Activated naive CD8-positive, alpha-beta T cell treated with anti-CD3 and anti-CD28 coated beads for 36 hours (primary cell): Measurements from ENCODE around the gene DOCK1. TPM values are rescaled to one million over a fixed set of nuclear protein-coding genes. Genes with fewer than 3 reads are reported as not detected.

Experiments used
- DNase-seq: peaks from one replicate; pipeline ENCODE4 v3.0.0; 2021
- H3K27ac Mint-ChIP-seq: one replicate; pipeline ENCODE4 v1.8.0; 2022; ENCODE audit warnings: mild to moderate bottlenecking, moderate library complexity, mixed read lengths
- H3K27me3 Mint-ChIP-seq: one replicate; pipeline ENCODE4 v1.8.0; 2022; ENCODE audit warnings: mild to moderate bottlenecking, mixed read lengths
- H3K36me3 Mint-ChIP-seq: one replicate; pipeline ENCODE4 v1.8.0; 2021; ENCODE audit warnings: mild to moderate bottlenecking, mixed read lengths
- H3K4me1 Mint-ChIP-seq: one replicate; pipeline ENCODE4 v1.8.0; 2021; ENCODE audit warnings: mixed read lengths
- H3K4me3 Mint-ChIP-seq: one replicate; pipeline ENCODE4 v1.8.0; 2022; ENCODE audit warnings: mild to moderate bottlenecking, moderate library complexity, mixed read lengths
- H3K9me3 Mint-ChIP-seq: one replicate; pipeline ENCODE4 v1.8.0; 2022; ENCODE audit warnings: mixed read lengths
- total RNA-seq, 2 experiments: library from RNA; stranded (reverse); gene quantifications; one replicate each; pipeline ENCODE4 v1.2.3, GENCODE V29; 2021

Gene DOCK1
- total RNA-seq, 2 experiments from 2014 or later: 0.76 to 0.95 TPM

DNA sequence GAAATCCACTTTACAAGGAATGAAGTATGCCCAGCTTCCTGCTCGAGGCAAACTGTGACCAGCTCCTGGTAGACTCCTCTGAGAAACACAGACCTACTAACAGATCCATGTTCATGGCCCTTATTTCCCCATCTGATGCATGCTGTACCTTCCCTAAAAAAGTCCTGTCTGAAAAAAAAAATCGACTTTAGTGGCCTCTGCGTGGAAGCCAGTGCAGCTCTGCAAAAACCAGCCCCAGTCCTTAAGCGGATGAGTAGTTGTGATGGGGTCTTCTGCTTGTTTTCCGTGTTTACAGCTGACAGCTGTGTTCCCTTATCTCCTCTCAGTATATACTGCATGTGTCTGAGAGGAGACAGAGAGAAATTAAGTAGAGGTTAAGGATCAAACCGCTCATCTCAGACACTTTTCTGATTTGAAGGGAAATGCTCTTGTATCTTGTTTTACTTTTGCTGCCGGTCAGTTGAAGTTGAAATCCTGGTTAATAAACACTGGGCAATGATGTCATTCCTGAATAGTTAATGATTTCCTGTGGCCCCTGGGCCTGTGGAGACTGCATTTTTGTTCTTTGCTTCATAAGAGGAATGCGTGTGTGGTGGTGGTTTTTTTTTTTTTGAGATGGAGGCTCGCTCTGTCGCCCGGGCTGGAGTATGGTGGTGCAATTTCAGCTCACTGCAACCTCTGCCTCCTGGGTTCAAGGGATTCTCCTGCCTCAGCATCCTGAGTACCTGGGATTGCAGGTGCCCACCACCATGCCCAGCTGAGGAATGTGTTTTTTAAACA lies 67.6 kb downstream of the DOCK1 start:
- peaks cover 3% of the 10 kb centered on the region for H3K4me1 Mint-ChIP-seq
- no peak for DNase-seq
- no peak overlapping the region for H3K4me3 Mint-ChIP-seq
- no peaks in the 10 kb centered on the region for H3K27me3 Mint-ChIP-seq
- no peak overlapping the region for H3K27ac Mint-ChIP-seq
- H3K9me3 Mint-ChIP-seq: no peaks in the 10 kb centered on the region
- no peaks in the 10 kb centered on the region for H3K36me3 Mint-ChIP-seq

DNA sequence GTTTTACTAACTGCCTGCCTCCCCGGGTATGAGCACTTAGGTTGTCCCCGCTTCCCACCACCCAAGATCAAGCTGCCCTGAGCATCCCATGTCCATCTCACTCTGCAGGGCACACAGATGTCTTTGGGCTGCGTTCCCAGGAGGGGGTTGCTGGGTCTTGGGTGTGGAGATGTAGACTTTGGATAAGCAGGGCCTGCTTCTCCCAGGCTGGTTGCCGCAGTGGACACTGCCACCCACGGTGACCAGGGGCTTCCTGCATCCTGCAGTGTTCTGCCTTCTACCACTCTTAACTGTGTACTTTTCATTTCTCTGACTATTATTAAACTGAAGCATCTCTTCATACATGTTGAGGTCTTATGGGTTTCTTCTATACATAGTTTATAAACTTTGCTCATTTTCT lies 70.0 kb downstream of the DOCK1 start:
- H3K36me3 Mint-ChIP-seq: no peaks in the 10 kb centered on the region
- H3K27ac Mint-ChIP-seq: no peak overlapping the region
- no peak for DNase-seq
- H3K27me3 Mint-ChIP-seq: no peaks in the 10 kb centered on the region
- no peaks in the 10 kb centered on the region for H3K9me3 Mint-ChIP-seq
- peaks cover 3% of the 10 kb centered on the region for H3K4me1 Mint-ChIP-seq
- no peak overlapping the region for H3K4me3 Mint-ChIP-seq

DNA sequence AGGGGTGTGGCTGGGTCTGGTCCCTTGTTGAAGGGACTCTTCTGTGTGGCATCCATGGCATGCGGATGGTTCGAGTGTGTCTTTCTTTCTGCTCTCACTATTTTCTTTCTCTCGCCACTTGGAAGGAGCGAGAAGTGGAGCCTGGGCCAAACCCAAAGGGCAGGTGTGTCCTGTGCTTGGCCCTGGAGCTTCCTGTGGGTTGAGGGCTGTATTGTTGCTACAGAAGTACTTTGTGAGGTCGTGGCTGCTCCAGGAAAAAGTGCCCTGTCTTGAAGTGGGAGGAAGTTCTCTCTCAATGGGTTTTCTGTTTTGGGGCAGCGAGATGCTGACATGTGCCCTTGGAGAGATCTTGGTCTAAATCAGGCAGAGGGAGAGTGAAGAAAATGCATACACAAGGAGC lies 72.0 kb downstream of the DOCK1 start:
- Mint-ChIP-seq H3K4me1 (peaks cover 3% of the 10 kb centered on the region), H3K27me3 (no peaks in the 10 kb centered on the region), H3K36me3 (no peaks in the 10 kb centered on the region), H3K27ac (no peak overlapping the region), H3K9me3 (no peaks in the 10 kb centered on the region), H3K4me3 (no peak overlapping the region)
- no peak for DNase-seq

DNA sequence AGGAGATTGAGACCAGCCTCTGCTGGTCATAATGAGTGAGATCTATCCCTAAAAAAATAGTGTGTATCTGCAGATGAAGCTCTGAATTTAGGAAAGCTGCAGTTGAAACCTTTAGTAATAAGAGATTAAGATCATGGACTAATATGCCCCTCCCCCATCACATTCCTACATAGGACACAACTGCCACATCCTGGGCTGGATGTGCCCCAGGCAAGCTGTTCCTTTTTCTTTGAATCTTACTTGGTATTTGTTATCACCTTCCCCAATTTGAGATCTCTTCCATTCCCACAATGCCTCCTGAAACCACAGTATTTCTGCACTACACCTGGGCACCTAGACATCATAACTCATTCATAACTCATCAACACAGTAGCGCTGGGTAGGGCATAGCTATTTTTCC lies 74.1 kb downstream of the DOCK1 start:
- no peak overlapping the region for H3K27ac Mint-ChIP-seq
- H3K4me3 Mint-ChIP-seq: no peak overlapping the region
- no peaks in the 10 kb centered on the region for H3K36me3 Mint-ChIP-seq
- no peak for DNase-seq
- H3K27me3 Mint-ChIP-seq: no peaks in the 10 kb centered on the region
- peaks cover 3% of the 10 kb centered on the region for H3K4me1 Mint-ChIP-seq
- H3K9me3 Mint-ChIP-seq: no peaks in the 10 kb centered on the region

DNA sequence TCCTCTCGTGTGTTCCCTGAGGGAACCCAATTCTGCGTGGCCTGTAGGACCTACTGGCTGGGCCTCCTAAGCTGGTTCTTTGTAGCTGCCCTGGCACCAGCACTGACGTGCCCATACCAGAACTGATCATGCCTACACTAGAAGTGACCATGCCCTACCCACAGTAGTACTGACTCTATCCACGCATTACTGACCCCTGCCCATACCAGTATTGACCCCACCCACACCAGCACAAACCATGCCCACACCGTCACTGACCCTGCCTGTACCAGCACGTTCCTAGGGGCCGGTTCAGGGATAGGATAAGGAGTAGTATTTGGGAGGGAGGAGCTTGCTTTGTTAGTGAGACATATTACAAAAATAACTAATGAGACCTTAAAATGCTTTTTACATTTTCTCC lies 88.0 kb downstream of the DOCK1 start:
- Mint-ChIP-seq H3K4me1 (no peaks in the 10 kb centered on the region), H3K36me3 (no peaks in the 10 kb centered on the region), H3K27ac (no peak overlapping the region), H3K27me3 (no peaks in the 10 kb centered on the region), H3K9me3 (no peaks in the 10 kb centered on the region), H3K4me3 (no peak overlapping the region)
- DNase-seq: no peak

DNA sequence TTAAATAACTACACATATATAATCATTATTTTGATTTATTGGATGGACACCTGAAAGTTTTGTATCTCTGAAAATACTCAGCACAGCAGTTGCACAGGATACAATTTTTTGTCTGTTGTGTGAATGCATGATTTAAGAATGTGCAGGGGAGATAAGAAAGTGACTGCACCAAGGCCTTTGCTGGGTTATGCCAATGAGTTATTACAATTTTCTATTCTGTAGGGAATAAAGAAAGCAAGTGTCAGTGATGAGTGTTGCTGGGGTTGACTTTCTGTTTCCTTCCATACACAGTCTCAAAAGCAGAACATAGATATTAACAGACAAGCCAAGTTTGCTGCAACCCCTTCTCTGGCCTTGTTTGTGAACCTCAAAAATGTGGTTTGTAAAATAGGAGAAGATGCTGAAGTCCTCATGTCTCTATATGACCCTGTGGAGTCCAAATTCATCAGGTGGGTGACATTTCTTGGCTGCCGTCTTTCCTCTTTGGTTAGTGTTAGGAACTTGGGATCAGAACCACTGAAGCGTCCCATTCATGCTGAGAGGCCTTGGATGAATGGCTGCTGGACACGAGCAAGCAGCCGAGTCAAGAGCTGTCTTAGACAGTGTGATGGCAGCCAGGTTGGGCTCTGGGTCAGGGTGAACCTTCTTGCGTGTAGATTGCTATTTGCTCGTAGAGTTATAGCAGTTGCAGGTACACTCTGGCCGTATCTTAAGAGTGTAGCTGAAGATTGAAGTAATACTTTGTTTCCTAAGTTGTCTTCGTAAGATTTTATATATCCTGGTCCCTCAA lies 92.8 kb downstream of the DOCK1 start:
- Mint-ChIP-seq H3K4me1 (no peaks in the 10 kb centered on the region), H3K36me3 (no peaks in the 10 kb centered on the region), H3K4me3 (no peak overlapping the region), H3K27me3 (no peaks in the 10 kb centered on the region), H3K27ac (no peak overlapping the region), H3K9me3 (peaks cover 2% of the 10 kb centered on the region)
- DNase-seq: no peak

DNA sequence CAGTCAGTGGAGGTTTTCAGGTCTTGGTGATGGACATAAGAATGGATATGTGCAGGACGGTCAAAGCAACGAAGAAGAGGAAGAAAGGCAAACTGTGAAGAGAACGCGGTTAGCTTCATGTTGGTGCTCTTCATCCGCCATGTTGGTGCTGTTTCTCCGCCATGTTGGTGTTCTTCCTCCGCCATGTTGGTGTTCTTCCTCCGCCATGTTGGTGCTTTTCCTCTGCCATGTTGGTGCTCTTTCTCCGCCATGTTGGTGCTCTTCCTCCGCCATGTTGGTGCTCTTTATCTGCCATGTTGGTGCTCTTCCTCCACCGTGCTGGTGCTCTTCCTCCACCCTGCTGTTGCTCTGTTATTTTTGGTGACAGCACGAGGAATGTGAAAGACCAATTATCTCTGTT lies 95.4 kb downstream of the DOCK1 start:
- H3K4me1 Mint-ChIP-seq: no peaks in the 10 kb centered on the region
- peaks cover 1% of the 10 kb centered on the region for H3K27me3 Mint-ChIP-seq
- no peak overlapping the region for H3K27ac Mint-ChIP-seq
- peaks cover 2% of the 10 kb centered on the region for H3K9me3 Mint-ChIP-seq
- H3K4me3 Mint-ChIP-seq: no peak overlapping the region
- H3K36me3 Mint-ChIP-seq: no peaks in the 10 kb centered on the region
- no peak for DNase-seq

DNA sequence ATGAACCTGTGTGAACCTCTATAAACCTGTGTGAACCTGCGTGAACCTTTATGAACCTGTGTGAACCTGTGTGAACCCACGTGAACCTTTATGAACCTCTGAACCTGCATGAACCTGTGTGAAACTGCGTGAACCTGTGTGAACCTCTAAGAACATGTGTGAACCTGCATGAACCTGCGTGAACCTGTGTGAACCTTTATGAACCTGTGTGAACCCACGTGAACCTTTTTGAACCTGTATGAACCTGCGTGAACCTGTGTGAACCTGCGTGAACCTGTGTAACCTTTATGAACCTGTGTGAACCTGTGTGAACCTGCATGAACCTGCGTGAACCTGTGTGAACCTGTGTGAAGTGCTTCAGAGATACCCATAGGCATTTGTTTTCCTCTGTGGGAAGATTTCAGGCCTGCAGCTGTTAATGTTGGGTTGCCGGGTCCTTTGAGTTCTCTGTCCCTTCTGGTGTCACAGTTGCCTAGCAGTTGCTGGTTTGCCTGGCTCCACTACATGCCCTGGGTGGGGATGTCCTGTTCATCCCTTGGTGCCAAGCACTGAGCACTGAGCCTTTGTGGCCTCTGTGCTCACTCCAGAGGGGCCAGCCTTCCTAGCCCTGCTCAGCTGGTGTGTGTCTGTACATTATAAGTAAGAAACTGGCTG lies 97.9 kb downstream of the DOCK1 start:
- no peaks in the 10 kb centered on the region for H3K36me3 Mint-ChIP-seq
- peaks cover 2% of the 10 kb centered on the region for H3K9me3 Mint-ChIP-seq
- H3K4me3 Mint-ChIP-seq: no peak overlapping the region
- H3K27me3 Mint-ChIP-seq: peaks cover 3% of the 10 kb centered on the region
- no peak for DNase-seq
- no peak overlapping the region for H3K27ac Mint-ChIP-seq
- no peaks in the 10 kb centered on the region for H3K4me1 Mint-ChIP-seq

DNA sequence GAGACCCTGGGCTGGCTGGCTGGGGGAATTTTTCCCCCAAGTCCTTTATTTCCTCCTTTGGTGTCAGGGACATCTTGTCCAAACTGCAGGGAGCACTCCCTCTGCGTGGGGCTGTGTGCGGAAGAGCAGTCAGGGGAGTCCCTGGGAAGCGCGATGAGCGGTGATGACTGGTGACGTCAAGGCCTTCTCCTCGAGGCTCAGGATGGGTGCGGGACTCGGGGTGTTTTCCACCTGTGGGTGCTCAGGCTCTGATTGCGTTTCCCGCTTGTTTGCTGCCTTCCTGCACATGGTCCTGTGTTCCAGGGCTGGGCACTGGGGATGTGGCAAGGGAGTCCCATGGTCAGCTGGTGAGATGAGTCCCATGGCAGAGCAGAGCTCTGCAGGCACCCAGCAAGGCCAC lies 101.2 kb downstream of the DOCK1 start:
- peaks cover 3% of the 10 kb centered on the region for H3K27me3 Mint-ChIP-seq
- H3K4me1 Mint-ChIP-seq: no peaks in the 10 kb centered on the region
- no peak overlapping the region for H3K4me3 Mint-ChIP-seq
- no peak overlapping the region for H3K27ac Mint-ChIP-seq
- no peaks in the 10 kb centered on the region for H3K36me3 Mint-ChIP-seq
- no peaks in the 10 kb centered on the region for H3K9me3 Mint-ChIP-seq
- no peak for DNase-seq

DNA sequence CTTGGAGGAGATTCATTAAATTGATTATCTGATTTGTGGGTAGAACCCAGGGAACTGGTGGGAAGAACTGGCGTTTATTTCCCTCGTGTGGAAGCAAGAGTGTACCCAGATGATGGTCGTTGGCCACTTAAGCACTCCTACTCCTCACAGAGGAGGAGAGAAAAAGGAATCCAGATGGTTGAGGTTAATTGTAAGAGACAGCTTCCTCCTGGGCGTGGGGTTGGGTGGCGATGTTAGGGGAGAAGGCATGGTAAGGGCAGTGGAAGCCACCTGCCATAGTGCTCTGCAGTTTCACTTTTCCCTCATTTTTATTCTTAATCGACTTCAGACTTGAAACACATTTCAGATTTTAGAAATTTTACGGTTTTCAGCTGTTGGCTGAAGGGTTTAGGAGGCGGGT lies 104.1 kb downstream of the DOCK1 start:
- H3K4me3 Mint-ChIP-seq: no peak overlapping the region

DNA sequence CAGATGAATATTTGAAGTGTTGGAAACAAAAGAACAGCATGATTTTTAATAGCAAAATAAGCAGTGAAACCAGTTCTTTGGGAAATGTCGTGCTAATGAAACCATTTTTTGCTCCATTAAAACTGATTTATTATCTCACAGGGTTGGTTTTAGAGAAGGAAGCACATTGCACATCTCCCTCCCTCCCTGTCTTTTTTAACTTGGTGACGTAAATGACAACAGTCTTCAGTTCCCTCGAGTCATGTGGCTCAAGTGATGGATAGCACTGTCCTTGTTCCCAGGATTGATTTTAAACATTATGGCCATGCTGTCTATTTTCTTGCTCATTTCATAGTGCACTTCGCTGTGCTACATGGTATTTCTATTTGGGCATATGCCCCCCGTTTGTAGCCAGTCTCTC lies 105.9 kb downstream of the DOCK1 start:
- DNase-seq: no peak
- Mint-ChIP-seq H3K9me3 (no peaks in the 10 kb centered on the region), H3K36me3 (no peaks in the 10 kb centered on the region), H3K4me3 (no peak overlapping the region), H3K27me3 (no peaks in the 10 kb centered on the region), H3K27ac (no peak overlapping the region), H3K4me1 (no peaks in the 10 kb centered on the region)

More for the DNA sequence above, 104.1 kb downstream of the DOCK1 start:
- Mint-ChIP-seq H3K27ac (no peak overlapping the region), H3K36me3 (no peaks in the 10 kb centered on the region), H3K27me3 (peaks cover 3% of the 10 kb centered on the region), H3K9me3 (no peaks in the 10 kb centered on the region), H3K4me1 (no peaks in the 10 kb centered on the region)
- DNase-seq: no peak

DNA sequence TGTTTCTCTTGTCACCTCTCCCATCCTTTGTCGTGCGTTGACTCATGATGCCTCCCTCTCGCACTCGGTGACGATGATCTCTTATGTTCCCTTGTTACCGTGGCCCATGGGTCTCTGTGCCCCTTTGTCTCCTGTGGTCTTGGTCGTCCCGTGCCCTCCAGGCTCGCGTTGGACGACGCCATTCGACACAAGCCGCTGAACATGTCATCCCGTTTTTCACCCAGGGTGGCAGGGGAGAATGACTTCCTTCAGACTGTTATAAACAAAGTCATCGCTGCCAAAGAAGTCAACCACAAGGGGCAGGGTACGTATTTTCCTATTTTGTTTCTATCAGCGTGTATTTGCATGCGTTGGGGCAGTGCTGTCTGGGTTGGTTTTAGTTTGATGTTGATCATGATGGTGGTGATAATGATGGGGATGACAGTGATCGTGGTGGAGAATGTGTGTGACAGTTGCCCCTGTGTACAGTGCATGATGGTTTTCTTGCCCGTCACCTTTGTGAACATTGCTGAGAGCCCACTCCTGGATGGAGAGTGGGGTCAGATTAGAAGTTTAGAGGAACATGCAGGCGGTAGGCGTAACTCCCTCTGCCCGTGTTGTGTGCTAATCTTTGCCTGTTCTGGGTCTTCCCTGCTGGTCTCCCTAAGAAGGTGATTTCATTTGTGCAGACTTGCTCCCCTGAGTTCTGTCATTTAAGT lies 107.0 kb downstream of the DOCK1 start:
- Mint-ChIP-seq H3K36me3 (no peaks in the 10 kb centered on the region), H3K4me1 (no peaks in the 10 kb centered on the region)

DNA sequence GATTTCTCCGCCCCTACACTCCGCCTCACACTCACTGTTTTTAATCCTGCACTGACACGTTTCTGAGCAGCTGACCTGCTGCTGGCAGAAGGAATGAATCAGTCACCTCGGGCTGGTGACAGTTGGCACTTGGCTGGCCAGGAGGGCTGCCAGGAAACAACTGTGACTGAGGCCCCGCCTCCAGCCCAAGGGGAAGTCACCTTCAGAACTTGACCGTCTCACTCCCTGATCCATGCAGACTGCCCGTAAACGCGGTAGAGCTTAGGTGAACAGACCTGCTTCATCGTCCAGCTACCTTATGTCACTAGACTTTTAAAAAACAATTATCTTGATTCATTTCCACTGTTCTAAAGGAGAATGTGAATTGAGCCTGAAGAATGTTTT lies 107.5 kb downstream of the DOCK1 start:
- no peaks in the 10 kb centered on the region for H3K4me1 Mint-ChIP-seq

More for the DNA sequence above, 107.0 kb downstream of the DOCK1 start:
- H3K27me3 Mint-ChIP-seq: no peaks in the 10 kb centered on the region
- DNase-seq: no peak
- no peaks in the 10 kb centered on the region for H3K9me3 Mint-ChIP-seq
- H3K4me3 Mint-ChIP-seq: no peak overlapping the region
- H3K27ac Mint-ChIP-seq: no peak overlapping the region

DNA sequence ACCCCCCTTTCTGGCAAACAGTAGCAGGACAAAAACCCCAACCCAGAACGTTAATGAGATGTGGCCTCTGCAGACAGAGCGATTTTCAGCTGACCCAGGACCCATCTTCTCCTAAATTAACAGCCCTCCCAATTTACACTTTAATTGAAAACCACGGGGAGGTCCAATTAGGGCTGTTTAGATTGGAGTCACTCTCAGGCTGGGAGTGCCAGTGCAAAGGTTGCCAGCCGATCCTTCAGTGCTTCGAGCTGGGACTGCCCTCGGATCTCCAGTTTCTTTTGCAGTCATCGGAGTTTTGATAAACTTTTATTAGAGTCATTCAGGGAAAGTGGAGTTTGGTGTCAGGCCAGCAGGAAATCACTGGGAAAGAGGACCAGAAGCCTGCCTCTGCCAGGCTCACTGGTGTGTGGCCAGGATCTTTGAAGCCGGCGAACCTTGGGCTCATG lies 108.0 kb downstream of the DOCK1 start:
- H3K4me1 Mint-ChIP-seq: no peaks in the 10 kb centered on the region
- no peaks in the 10 kb centered on the region for H3K27me3 Mint-ChIP-seq
- no peak for DNase-seq
- H3K4me3 Mint-ChIP-seq: no peak overlapping the region
- H3K36me3 Mint-ChIP-seq: no peaks in the 10 kb centered on the region
- H3K27ac Mint-ChIP-seq: no peak overlapping the region
- H3K9me3 Mint-ChIP-seq: no peaks in the 10 kb centered on the region

More for the DNA sequence above, 107.5 kb downstream of the DOCK1 start:
- Mint-ChIP-seq H3K4me3 (no peak overlapping the region), H3K27ac (no peak overlapping the region), H3K9me3 (no peaks in the 10 kb centered on the region), H3K36me3 (no peaks in the 10 kb centered on the region), H3K27me3 (no peaks in the 10 kb centered on the region)
- no peak for DNase-seq
